IPS DF 19.7 (cell line): ENCODE measurements around the gene MACF1.
"Not testable (repeated sequence)": the region's sequence is repeated elsewhere in the genome, so short reads cannot be mapped to it uniquely, and the experiment has no call there.

Source experiments
- DNase-seq: peaks from one replicate; pipeline ENCODE4 v3.0.0-alpha.2; 2013; ENCODE audit warnings: low read depth, low spot score

The MACF1 gene

GRCh38 chr1:39204441-39205081 lies at the start of gene MACF1:
Gene MACF1 (plus strand): TSS chr1:39204695. CDS start chr1:39205023, 328 bp downstream.
- no peak for DNase-seq

GRCh38 chr1:39157304-39157703 lies 47.2 kb upstream of the MACF1 start:
- no peak for DNase-seq

- DNase-seq: no peak
Observed at GRCh38 chr1:39158327-39159086, 46.0 kb upstream of the MACF1 start.

- no peak for DNase-seq
Observed at GRCh38 chr1:39159224-39160036, 45.1 kb upstream of the MACF1 start.

- DNase-seq: no peak
Observed at GRCh38 chr1:39160703-39161102, 43.8 kb upstream of the MACF1 start.

GRCh38 chr1:39161811-39162210 lies 42.7 kb upstream of the MACF1 start:
- not testable (repeated sequence) for DNase-seq

GRCh38 chr1:39163469-39163868 lies 41.0 kb upstream of the MACF1 start:
- no peak for DNase-seq

- no peak for DNase-seq
Observed at GRCh38 chr1:39164256-39164655, 40.2 kb upstream of the MACF1 start.

- DNase-seq: no peak
Observed at GRCh38 chr1:39165049-39165448, 39.4 kb upstream of the MACF1 start.

GRCh38 chr1:39165488-39165887 lies 39.0 kb upstream of the MACF1 start:
- no peak for DNase-seq

- DNase-seq: no peak
Observed at GRCh38 chr1:39167632-39168209, 36.8 kb upstream of the MACF1 start.

GRCh38 chr1:39168301-39169080 lies 36.0 kb upstream of the MACF1 start:
- DNase-seq: no peak

GRCh38 chr1:39170731-39171667 lies 33.5 kb upstream of the MACF1 start:
- DNase-seq: no peak

GRCh38 chr1:39173119-39173994 lies 31.1 kb upstream of the MACF1 start:
- no peak for DNase-seq

GRCh38 chr1:39173995-39174380 lies 30.5 kb upstream of the MACF1 start:
- no peak for DNase-seq

GRCh38 chr1:39174390-39175081 lies 30.0 kb upstream of the MACF1 start:
- DNase-seq: no peak

GRCh38 chr1:39177706-39178105 lies 26.8 kb upstream of the MACF1 start:
- no peak for DNase-seq
